Chondrocyte (in vitro differentiated cells): ENCODE results near the gene ELF1. TPM values are rescaled to one million over a fixed set of nuclear protein-coding genes. Genes with fewer than 3 reads are reported as not detected.
"Not testable (repeated sequence)": the region's sequence is repeated elsewhere in the genome, so short reads cannot be mapped to it uniquely, and the experiment has no call there.

Source experiments
- DNase-seq: peaks from one replicate; pipeline ENCODE4 v3.0.0; 2021; ENCODE audit warnings: mixed read lengths, low spot score
- H3K27ac Mint-ChIP-seq: one replicate; pipeline ENCODE4 v1.8.0; 2021; ENCODE audit warnings: mild to moderate bottlenecking, moderate library complexity, mixed read lengths; ENCODE audit not compliant: unreplicated experiment
- H3K27me3 Mint-ChIP-seq: 2 replicates; pipeline ENCODE4 v1.8.0; 2021; ENCODE audit warnings: low read depth, mixed read lengths
- H3K36me3 Mint-ChIP-seq: 2 replicates; pipeline ENCODE4 v1.8.0; 2021; ENCODE audit warnings: low read depth, mixed read lengths
- H3K4me1 Mint-ChIP-seq: 2 replicates; pipeline ENCODE4 v1.8.0; 2021; ENCODE audit warnings: low read depth, mild to moderate bottlenecking, mixed read lengths
- H3K4me3 Mint-ChIP-seq: one replicate; pipeline ENCODE4 v1.8.0; 2021; ENCODE audit warnings: mild to moderate bottlenecking, moderate library complexity, mixed read lengths; ENCODE audit not compliant: unreplicated experiment
- H3K9me3 Mint-ChIP-seq: 2 replicates; pipeline ENCODE4 v1.8.0; 2021; ENCODE audit warnings: low read depth, mixed read lengths
- total RNA-seq: library from RNA; stranded (reverse); gene quantifications from 3 replicates; pipeline ENCODE4 v1.2.1, GENCODE V29; 2021
- TF ChIP-seq, protein P1 (sequence below): fragments of 200-600 bp; sonication (generic); IDR thresholded peaks from 2 replicates; pipeline ENCODE4 v1.5.0; 2021; ENCODE audit warnings: antibody characterized with exemption, mild to moderate bottlenecking, moderate library complexity

ELF1 gene
- total RNA-seq, 1 donor from 2014 or later, result 45.8 TPM

DNA sequence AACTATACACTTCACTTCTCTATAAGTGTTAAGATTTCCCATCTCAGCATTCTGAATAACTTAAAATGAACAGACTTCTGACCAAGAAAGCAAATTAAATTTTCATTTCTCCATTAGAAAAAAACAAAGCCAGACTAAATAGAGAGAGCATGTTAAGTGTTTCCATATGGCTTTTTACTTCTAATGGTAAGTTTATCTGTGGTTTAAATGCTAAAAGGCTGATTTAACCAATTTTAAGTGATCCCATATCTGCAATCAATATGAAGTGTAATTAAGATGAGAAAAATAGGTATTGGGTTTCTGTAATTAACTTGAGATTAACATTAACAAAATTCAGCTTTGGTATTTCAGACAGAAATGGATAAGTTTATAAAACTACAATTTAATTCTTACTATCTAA lies 107.8 kb downstream of the ELF1 start:
- peaks cover 14% of the 10 kb centered on the region for H3K4me1 Mint-ChIP-seq
- no peaks in the 10 kb centered on the region for H3K9me3 Mint-ChIP-seq
- H3K27me3 Mint-ChIP-seq, result no peaks in the 10 kb centered on the region

DNA sequence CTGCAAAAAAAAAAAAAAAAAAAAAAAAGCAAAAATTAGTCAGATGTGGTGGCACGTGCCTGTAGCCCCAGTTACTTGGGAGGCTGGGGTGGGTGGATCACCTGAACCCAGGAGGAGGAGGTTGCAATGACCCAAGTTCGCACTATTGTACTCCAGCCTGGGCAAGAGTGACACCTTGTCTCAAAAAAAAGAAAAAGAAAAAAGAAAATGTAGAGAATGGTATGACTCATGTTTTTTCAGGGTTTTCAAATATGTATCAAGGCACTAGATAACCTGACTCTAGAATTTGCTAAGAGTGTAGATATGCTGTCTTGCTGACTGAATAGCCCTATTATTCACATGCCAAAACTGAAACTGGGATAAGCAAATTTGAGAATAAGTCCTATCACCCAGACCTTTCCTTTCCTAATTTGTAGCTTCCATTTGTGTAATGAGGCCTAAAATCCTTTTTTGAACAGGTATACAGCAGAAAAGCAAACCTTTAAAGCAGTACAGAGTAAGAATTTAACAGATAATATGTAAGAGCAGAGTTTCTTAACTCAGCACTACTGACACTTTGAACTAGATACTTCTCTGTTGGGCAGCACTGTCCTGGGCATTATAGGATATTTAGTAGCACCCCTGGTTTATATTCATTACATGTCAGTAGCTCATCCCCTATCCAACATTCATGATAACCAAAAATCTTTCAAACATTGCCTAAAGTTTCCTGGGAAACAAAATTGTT lies 108.6 kb downstream of the ELF1 start:
- no peak overlapping the region for H3K4me3 Mint-ChIP-seq
- no peaks in the 10 kb centered on the region for H3K9me3 Mint-ChIP-seq
- H3K4me1 Mint-ChIP-seq, result peaks cover 14% of the 10 kb centered on the region
- H3K36me3 Mint-ChIP-seq, result no peaks in the 10 kb centered on the region
- no peak for DNase-seq
- no peaks in the 10 kb centered on the region for H3K27me3 Mint-ChIP-seq
- TF ChIP-seq, protein P1, sequence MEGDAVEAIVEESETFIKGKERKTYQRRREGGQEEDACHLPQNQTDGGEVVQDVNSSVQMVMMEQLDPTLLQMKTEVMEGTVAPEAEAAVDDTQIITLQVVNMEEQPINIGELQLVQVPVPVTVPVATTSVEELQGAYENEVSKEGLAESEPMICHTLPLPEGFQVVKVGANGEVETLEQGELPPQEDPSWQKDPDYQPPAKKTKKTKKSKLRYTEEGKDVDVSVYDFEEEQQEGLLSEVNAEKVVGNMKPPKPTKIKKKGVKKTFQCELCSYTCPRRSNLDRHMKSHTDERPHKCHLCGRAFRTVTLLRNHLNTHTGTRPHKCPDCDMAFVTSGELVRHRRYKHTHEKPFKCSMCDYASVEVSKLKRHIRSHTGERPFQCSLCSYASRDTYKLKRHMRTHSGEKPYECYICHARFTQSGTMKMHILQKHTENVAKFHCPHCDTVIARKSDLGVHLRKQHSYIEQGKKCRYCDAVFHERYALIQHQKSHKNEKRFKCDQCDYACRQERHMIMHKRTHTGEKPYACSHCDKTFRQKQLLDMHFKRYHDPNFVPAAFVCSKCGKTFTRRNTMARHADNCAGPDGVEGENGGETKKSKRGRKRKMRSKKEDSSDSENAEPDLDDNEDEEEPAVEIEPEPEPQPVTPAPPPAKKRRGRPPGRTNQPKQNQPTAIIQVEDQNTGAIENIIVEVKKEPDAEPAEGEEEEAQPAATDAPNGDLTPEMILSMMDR, result no peak
- H3K27ac Mint-ChIP-seq, result peak overlapping the region; percentile 17

More for the DNA sequence above, 107.8 kb downstream of the ELF1 start:
- H3K36me3 Mint-ChIP-seq, result no peaks in the 10 kb centered on the region
- TF ChIP-seq, protein P1, result no peak
- no peak overlapping the region for H3K4me3 Mint-ChIP-seq
- DNase-seq, result no peak
- H3K27ac Mint-ChIP-seq, result peak overlapping the region; percentile 68

DNA sequence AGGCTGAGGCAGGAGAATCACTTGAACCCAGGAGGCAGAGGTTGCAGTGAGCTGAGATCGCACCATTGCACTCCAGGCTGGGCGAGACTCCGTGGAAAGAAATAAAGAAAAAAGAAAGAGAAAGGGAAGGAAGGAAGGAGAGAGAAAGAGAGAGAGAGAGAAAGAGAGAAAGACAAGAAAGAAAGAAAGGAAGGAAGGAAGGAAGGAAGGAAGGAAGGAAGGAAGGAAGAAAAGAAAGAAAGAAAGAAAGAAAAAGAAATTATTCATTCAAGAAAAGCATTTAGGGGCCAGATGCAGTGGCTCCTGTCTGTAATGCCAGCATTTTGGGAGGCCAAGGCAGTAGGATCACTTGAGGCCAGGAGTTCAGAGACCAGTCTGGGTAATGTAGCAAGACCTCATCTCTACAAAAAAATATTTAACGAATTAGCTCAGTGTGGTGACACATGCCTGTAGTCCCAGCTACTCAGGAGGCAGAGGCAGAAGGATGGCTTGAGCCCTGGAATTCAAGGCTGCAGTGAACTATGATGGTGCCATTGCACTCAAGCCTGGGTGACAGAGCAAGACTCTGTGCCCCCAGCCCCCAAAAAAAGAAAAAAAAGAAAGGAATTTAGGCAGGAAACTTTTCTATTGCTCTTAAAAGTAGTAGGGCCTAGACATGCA lies 109.4 kb downstream of the ELF1 start:
- H3K4me3 Mint-ChIP-seq, result not testable (repeated sequence)

DNA sequence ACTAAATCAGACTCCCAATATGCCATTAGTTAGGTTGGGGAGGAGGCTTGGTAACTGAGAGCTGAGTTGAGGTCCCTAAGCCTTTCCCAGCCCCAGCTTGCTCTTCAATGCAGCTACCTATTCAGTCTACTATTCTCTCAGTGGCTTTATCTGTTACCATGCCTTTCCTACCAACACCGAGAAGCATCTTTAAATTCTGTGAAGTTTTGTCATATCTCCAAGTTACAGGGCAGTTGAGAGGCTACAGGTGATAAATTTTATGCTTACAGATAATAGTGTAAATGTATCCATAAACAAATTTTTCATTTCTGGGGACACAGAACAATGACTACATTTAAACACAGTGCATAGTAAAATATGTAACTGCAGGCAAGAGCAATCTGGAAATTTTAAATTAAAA lies 110.6 kb downstream of the ELF1 start:
- TF ChIP-seq, protein P1, result no peak
- Mint-ChIP-seq H3K4me1 (peaks cover 14% of the 10 kb centered on the region), H3K27ac (no peak overlapping the region), H3K27me3 (no peaks in the 10 kb centered on the region), H3K9me3 (no peaks in the 10 kb centered on the region), H3K36me3 (no peaks in the 10 kb centered on the region), H3K4me3 (no peak overlapping the region)
- no peak for DNase-seq

More for the DNA sequence above, 109.4 kb downstream of the ELF1 start:
- not testable (repeated sequence) for H3K36me3 Mint-ChIP-seq, H3K9me3 Mint-ChIP-seq, DNase-seq, H3K27me3 Mint-ChIP-seq, H3K27ac Mint-ChIP-seq
- H3K4me1 Mint-ChIP-seq, result peaks cover 14% of the 10 kb centered on the region

DNA sequence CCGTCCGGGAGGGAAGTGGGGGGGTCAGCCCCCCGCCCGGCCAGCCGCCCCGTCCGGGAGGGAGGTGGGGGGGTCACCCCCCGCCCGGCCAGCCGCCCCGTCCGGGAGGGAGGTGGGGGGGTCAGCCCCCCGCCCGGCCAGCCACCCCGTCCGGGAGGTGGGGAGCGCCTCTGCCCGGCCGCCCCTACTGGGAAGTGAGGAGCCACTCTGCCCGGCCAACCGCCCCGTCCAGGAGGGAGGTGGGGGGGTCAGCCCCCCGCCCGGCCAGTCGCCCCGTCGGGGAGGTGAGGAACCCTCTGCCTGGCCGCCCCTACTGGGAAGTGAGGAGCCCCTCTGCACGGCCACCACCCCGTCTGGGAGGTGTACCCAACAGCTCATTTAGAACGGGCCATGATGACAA lies 118.1 kb downstream of the ELF1 start:
- not testable (repeated sequence) for DNase-seq, H3K27me3 Mint-ChIP-seq, H3K4me3 Mint-ChIP-seq, H3K9me3 Mint-ChIP-seq, H3K27ac Mint-ChIP-seq, H3K4me1 Mint-ChIP-seq, H3K36me3 Mint-ChIP-seq

DNA sequence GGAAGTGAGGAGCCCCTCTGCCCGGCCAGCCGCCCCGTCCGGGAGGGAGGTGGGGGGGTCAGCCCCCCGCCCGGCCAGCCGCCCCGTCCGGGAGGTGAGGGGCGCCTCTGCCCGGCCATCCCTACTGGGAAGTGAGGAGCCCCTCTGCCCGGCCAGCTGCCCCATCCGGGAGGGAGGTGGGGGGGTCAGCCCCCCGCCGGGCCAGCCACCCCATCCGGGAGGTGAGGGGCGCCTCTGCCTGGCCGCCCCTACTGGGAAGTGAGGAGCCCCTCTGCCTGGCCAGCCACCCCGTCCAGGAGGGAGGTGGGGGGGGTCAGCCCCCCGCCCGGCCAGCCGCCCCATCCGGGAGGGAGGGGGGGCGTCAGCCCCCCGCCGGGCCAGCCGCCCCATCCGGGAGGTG lies 118.5 kb downstream of the ELF1 start:
- not testable (repeated sequence) for H3K36me3 Mint-ChIP-seq, H3K27me3 Mint-ChIP-seq, H3K9me3 Mint-ChIP-seq, DNase-seq, H3K4me1 Mint-ChIP-seq, H3K4me3 Mint-ChIP-seq, H3K27ac Mint-ChIP-seq
